22Rv1 (cell line): Measurements from ENCODE around the gene WDR1.

Experiments used
- ZFX ChIP-seq: fragments of 450-650 bp; IDR thresholded peaks from 2 replicates; pipeline ENCODE4 v1.6.1; 2017; ENCODE audit warnings: antibody characterized with exemption, borderline replicate concordance
- TF ChIP-seq, protein P1 (sequence below): fragments of 450-650 bp; IDR thresholded peaks from 2 replicates; pipeline ENCODE4 v1.5.1; 2017; ENCODE audit warnings: mild to moderate bottlenecking

DNA sequence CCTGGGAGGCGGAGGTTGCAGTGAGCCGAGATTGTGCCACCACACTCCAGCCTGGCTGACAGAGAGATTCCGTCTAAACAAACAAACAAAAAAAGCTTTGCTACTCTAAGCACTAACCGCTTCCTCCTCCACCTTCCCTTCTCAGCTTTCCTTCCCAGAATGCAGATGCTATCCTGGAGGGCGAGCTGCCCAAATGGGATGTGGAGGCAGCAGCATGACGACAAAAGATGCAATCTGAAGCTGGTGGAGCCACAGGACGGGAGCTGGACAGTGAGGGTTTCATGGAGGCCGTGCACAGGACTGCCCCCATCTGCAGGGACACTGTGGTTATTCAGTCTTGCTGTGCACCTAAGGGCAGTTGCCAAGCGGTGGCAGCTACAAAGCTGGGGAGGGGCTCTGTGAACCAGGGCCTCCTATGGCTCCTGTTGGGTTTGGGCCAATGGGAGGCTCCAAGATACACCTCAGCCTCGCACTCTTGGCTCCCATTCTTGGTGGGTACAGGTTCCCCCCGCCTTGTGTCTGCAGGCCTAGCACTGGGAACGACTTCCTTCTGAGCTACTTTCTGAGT, 47.4 kb downstream of the WDR1 start:
- TF ChIP-seq, protein P1, sequence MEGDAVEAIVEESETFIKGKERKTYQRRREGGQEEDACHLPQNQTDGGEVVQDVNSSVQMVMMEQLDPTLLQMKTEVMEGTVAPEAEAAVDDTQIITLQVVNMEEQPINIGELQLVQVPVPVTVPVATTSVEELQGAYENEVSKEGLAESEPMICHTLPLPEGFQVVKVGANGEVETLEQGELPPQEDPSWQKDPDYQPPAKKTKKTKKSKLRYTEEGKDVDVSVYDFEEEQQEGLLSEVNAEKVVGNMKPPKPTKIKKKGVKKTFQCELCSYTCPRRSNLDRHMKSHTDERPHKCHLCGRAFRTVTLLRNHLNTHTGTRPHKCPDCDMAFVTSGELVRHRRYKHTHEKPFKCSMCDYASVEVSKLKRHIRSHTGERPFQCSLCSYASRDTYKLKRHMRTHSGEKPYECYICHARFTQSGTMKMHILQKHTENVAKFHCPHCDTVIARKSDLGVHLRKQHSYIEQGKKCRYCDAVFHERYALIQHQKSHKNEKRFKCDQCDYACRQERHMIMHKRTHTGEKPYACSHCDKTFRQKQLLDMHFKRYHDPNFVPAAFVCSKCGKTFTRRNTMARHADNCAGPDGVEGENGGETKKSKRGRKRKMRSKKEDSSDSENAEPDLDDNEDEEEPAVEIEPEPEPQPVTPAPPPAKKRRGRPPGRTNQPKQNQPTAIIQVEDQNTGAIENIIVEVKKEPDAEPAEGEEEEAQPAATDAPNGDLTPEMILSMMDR, result no peak
- no peak for TF ChIP-seq ZFX
